Common myeloid progenitor, CD34-positive (primary cell): ENCODE measurements around the gene DHRSX. TPM values are rescaled to one million over a fixed set of nuclear protein-coding genes. Genes with fewer than 3 reads are reported as not detected.
A peak's percentile ranks its signal among the peaks of the same experiment; 100 is the strongest.

ENCODE experiments used
- CTCF ChIA-PET: fragments of 350-600 bp; sonication (Branson Sonifier 250); formaldehyde crosslinking; loops from one replicate; lab custom pipeline; 2021; ENCODE audit warnings: antibody characterized with exemption; lab: Charles Lee
- POLR2A ChIA-PET: fragments of 350-600 bp; sonication (Branson Sonifier 250); formaldehyde crosslinking; loops from one replicate; lab custom pipeline; 2021; ENCODE audit warnings: antibody characterized with exemption; lab: Charles Lee
- DNase-seq, 3 donors: peaks; one replicate each; pipeline versions ENCODE4 v3.0.0 to v3.0.0-alpha.2; 2013
- H3K27ac ChIP-seq, 2 experiments: 1 replicate in 1 of 2; 2 replicates in 1 of 2; pipeline ENCODE4 v1.7.0; 2013; ENCODE audit warnings: inconsistent platforms in 2 of 2, low read length in 2 of 2, mild to moderate bottlenecking in 2 of 2, low read depth in 1 of 2, moderate library complexity in 1 of 2; ENCODE audit not compliant: severe bottlenecking in 2 of 2, insufficient read depth in 1 of 2, poor library complexity in 1 of 2
- H3K27me3 ChIP-seq, 5 experiments: replicated peaks in 2 of 5; 1 replicate in 3 of 5; 2 replicates in 2 of 5; pipeline versions ENCODE4 v1.6.1 to v1.7.0; 2013; ENCODE audit warnings: low read length in 4 of 5, mild to moderate bottlenecking in 2 of 5, moderate library complexity in 2 of 5, inconsistent platforms in 1 of 5; ENCODE audit not compliant: insufficient read depth in 5 of 5, control insufficient read depth in 4 of 5
- H3K36me3 ChIP-seq, 4 experiments: 1 replicate in 2 of 4; 2 replicates in 2 of 4; pipeline versions ENCODE4 v1.6.1 to v1.7.0; 2013; ENCODE audit warnings: low read length in 3 of 4, control low read depth in 1 of 4, mild to moderate bottlenecking in 1 of 4; ENCODE audit not compliant: control insufficient read depth in 4 of 4, insufficient read depth in 4 of 4
- H3K4me1 ChIP-seq, 4 experiments: 1 replicate in 3 of 4; 2 replicates in 1 of 4; pipeline versions ENCODE4 v1.6.1 to v1.7.1; 2013; ENCODE audit warnings: low read length in 3 of 4, mild to moderate bottlenecking in 3 of 4, control low read depth in 1 of 4, inconsistent platforms in 1 of 4, moderate library complexity in 1 of 4; ENCODE audit not compliant: control insufficient read depth in 4 of 4, insufficient read depth in 4 of 4; ENCODE audit errors: control extremely low read depth in 1 of 4
- H3K4me3 ChIP-seq, 7 experiments: 1 replicate in 4 of 7; 2 replicates in 3 of 7; pipeline versions ENCODE4 v1.5.1 to v1.7.0; 2013; ENCODE audit warnings: mild to moderate bottlenecking in 7 of 7, low read length in 6 of 7, moderate library complexity in 6 of 7, inconsistent platforms in 2 of 7, low read depth in 2 of 7, control low read depth in 1 of 7; ENCODE audit not compliant: insufficient read depth in 4 of 7, control insufficient read depth in 1 of 7; ENCODE audit errors: extremely low read depth in 1 of 7
- H3K9me3 ChIP-seq, 5 experiments: 1 replicate in 4 of 5; 2 replicates in 1 of 5; pipeline versions ENCODE4 v1.6.1 to v1.7.1; 2013; ENCODE audit warnings: low read length in 4 of 5, mild to moderate bottlenecking in 2 of 5, inconsistent platforms in 1 of 5, low read depth in 1 of 5, moderate library complexity in 1 of 5; ENCODE audit not compliant: control insufficient read depth in 4 of 5, insufficient read depth in 2 of 5; ENCODE audit errors: control extremely low read depth in 1 of 5
- WGBS: methylation state at CpG from one replicate; pipeline ENCODE4 v1.1.5; 2013; ENCODE audit not compliant: insufficient coverage; 5-methylcytosine and 5-hydroxymethylcytosine counted together
- polyA plus RNA-seq: library from polyadenylated mRNA; unstranded; fragments of 120-200 nt; gene quantifications from one replicate; pipeline ENCODE4 v1.2.1, GENCODE V29; 2013

The DHRSX gene, protein sequence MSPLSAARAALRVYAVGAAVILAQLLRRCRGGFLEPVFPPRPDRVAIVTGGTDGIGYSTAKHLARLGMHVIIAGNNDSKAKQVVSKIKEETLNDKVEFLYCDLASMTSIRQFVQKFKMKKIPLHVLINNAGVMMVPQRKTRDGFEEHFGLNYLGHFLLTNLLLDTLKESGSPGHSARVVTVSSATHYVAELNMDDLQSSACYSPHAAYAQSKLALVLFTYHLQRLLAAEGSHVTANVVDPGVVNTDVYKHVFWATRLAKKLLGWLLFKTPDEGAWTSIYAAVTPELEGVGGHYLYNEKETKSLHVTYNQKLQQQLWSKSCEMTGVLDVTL
- polyA plus RNA-seq: 18.0 TPM

GRCh38 chrX:2500803-2501558 lies at the start of gene DHRSX, which contains the start of gene ZBED1:
Gene DHRSX (minus strand): TSS chrX:2500976. CDS start chrX:2500925, 51 bp downstream.
Gene ZBED1 (minus strand): TSS chrX:2500976. CDS start chrX:2490719, 10,257 bp downstream.
- Histone ChIP-seq H3K9me3 (no peaks in the 10 kb centered on the region), H3K36me3 (peaks cover 0 to 9% (median 0%) of the 10 kb centered on the region in 4 experiments), H3K27me3 (no peaks in the 10 kb centered on the region), H3K4me1 (peaks cover 5 to 33% (median 16%) of the 10 kb centered on the region in 4 experiments), H3K27ac (peak within 1 kb of the TSS; percentile 15 to 79), H3K4me3 (peak within 1 kb of the TSS; percentile 70 to 91 (median 79))
- ChIA-PET POLR2A (no interaction called here), CTCF (no interaction called here)
- peak; percentile 29 to 68 (median 54) for DNase-seq
- WGBS: 0% methylated on average over 8 of the region's 57 CpGs

DNA sequence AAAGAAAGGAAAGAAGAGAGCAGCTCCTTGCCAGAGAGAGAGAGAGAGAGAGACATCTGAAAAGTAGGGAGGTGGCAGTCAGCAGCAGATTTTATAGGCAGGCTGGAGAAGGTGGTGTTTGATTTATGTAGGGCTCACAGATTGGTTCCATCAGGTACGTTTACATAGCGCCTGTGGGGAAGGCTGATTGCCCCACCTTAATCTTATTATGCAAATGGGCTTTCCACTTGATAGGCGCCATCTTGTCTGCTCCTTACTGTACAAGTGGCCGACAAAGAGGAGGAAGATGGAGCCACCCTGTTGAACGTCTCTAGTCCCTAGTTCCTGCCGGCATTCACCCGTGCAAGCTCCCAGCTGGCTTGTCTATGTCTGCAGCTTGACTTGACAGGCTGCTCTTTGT lies 49.1 kb upstream of the DHRSX start:
- DNase-seq: no peak
- no peak overlapping the region for H3K27ac ChIP-seq
- no peak overlapping the region for H3K4me3 ChIP-seq
- peaks cover 0 to 8% (median 4%) of the 10 kb centered on the region in 5 experiments for H3K9me3 ChIP-seq
- CTCF ChIA-PET: no interaction called here
- no peaks in the 10 kb centered on the region for H3K27me3 ChIP-seq
- POLR2A ChIA-PET: no interaction called here
- H3K4me1 ChIP-seq: peaks cover 0 to 5% (median 0%) of the 10 kb centered on the region in 4 experiments
- 82% methylated on average over 4 of the region's 7 CpGs for WGBS
- H3K36me3 ChIP-seq: no peaks in the 10 kb centered on the region

GRCh38 chrX:2548711-2549423 lies 48.1 kb upstream of the DHRSX start:
- H3K4me1 ChIP-seq: peaks cover 0 to 6% (median 0%) of the 10 kb centered on the region in 4 experiments
- H3K9me3 ChIP-seq: peaks cover 0 to 8% (median 4%) of the 10 kb centered on the region in 5 experiments
- DNase-seq: no peak
- no peaks in the 10 kb centered on the region for H3K36me3 ChIP-seq
- 79% methylated on average over 7 of the region's 11 CpGs for WGBS
- ChIA-PET CTCF (no interaction called here), POLR2A (no interaction called here)
- no peak overlapping the region for H3K27ac ChIP-seq
- H3K27me3 ChIP-seq: no peaks in the 10 kb centered on the region
- H3K4me3 ChIP-seq: no peak overlapping the region

DNA sequence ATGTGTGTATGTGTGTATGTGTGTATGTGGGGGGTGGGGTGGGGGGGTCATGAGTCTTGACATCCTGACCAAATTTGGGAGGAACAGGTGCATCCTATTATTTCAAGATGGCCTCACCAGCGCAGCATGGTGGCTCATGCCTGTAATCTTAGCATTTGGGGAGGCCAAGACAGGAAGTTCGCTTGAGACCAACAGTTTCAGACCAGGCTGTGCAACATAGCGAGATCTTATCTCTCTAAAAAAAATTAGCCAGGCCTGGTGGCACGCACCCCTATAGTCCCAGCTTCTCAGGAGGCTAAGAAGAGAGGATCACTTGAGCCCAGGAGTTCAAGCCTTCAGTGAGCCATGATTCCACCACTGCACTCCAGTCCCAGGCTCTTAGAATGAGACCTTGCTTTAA lies 47.0 kb upstream of the DHRSX start:
- peaks cover 0 to 8% (median 4%) of the 10 kb centered on the region in 5 experiments for H3K9me3 ChIP-seq
- POLR2A ChIA-PET: no interaction called here
- CTCF ChIA-PET: no interaction called here
- WGBS: 82% methylated on average over 4 of the region's 4 CpGs
- no peak overlapping the region for H3K4me3 ChIP-seq
- peaks cover 0 to 10% (median 4%) of the 10 kb centered on the region in 4 experiments for H3K4me1 ChIP-seq
- DNase-seq: peak; percentile 3 to 45 (median 32)
- H3K27me3 ChIP-seq: no peaks in the 10 kb centered on the region
- H3K27ac ChIP-seq: no peak overlapping the region
- no peaks in the 10 kb centered on the region for H3K36me3 ChIP-seq

DNA sequence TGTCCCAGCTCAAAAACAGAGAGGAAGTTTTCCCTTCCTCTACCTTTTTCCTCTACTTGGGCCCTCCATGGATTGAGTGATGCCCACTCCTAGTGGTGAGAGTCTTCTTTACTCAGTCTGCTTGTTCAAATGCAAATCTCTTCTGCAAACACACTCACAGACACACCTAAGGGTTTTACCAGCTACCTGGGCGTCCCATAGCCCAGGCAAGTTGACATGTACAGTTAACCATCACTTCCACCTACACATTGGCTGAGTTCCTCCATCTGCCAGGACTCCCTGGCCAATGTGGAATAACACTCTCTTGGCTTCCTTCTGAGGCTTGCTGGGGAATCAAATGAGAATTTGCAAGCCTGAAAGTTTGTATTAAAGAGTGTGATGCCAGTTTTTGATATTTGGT lies 45.7 kb upstream of the DHRSX start:
- CTCF ChIA-PET: no interaction called here
- H3K36me3 ChIP-seq: no peaks in the 10 kb centered on the region
- H3K4me1 ChIP-seq: peaks cover 0 to 11% (median 4%) of the 10 kb centered on the region in 4 experiments
- H3K4me3 ChIP-seq: no peak overlapping the region
- H3K27ac ChIP-seq: no peak overlapping the region
- no peak for DNase-seq
- H3K9me3 ChIP-seq: peaks cover 0 to 8% (median 4%) of the 10 kb centered on the region in 5 experiments
- no peaks in the 10 kb centered on the region for H3K27me3 ChIP-seq
- WGBS: 100% methylated on average over 1 of the region's 1 CpG
- POLR2A ChIA-PET: no interaction called here

- POLR2A ChIA-PET: no interaction called here
- Histone ChIP-seq H3K27me3 (no peaks in the 10 kb centered on the region), H3K27ac (no peak overlapping the region), H3K4me1 (peaks cover 0 to 11% (median 4%) of the 10 kb centered on the region in 4 experiments), H3K9me3 (peaks cover 0 to 8% (median 4%) of the 10 kb centered on the region in 5 experiments), H3K4me3 (no peak overlapping the region), H3K36me3 (no peaks in the 10 kb centered on the region)
- WGBS: no CpG with 5 or more reads among the region's 1 CpG
- CTCF ChIA-PET: no interaction called here
- no peak for DNase-seq
Observed at GRCh38 chrX:2545144-2545543, 44.4 kb upstream of the DHRSX start.
